Measurements from ENCODE around the gene KIF3A.

DNA sequence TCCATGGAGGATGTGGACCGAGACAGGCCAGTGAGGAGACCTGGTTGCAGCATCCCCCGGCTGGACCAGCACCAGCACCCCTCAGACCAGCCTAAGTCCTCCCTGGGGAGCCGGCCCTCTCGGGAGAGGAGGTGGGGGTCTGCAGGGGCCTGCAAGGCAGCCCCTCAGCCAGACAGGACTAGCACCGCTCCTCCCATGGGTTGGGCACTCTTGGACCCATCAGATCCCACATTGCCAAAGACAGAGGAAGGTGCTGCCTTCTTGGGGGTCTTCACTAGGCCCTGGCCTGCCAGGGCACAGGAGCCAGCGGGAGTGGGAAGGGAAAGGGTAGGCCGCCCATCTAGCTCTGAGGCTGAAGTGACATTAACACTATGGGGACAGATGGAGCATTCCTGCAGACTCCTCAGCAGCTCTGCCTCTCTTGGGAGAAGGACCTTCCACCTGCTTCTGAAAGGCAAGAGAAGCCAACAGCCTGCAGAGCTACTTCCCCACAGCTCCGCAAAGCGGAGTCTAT lies 72.6 kb downstream of the KIF3A start:
- no peak for TF ChIP-seq POLR2AphosphoS5 (IDR thresholded peaks at IDR 0.05)
- TF ChIP-seq, protein P1, sequence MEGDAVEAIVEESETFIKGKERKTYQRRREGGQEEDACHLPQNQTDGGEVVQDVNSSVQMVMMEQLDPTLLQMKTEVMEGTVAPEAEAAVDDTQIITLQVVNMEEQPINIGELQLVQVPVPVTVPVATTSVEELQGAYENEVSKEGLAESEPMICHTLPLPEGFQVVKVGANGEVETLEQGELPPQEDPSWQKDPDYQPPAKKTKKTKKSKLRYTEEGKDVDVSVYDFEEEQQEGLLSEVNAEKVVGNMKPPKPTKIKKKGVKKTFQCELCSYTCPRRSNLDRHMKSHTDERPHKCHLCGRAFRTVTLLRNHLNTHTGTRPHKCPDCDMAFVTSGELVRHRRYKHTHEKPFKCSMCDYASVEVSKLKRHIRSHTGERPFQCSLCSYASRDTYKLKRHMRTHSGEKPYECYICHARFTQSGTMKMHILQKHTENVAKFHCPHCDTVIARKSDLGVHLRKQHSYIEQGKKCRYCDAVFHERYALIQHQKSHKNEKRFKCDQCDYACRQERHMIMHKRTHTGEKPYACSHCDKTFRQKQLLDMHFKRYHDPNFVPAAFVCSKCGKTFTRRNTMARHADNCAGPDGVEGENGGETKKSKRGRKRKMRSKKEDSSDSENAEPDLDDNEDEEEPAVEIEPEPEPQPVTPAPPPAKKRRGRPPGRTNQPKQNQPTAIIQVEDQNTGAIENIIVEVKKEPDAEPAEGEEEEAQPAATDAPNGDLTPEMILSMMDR (IDR thresholded peaks at IDR 0.05): no peak
- TF ChIP-seq EP300 (IDR thresholded peaks at IDR 0.05): no peak
- no peak for TF ChIP-seq POLR2A (IDR thresholded peaks at IDR 0.05)
